CD14-positive monocyte (primary cell): ENCODE measurements around the gene SENP2. TPM values are rescaled to one million over a fixed set of nuclear protein-coding genes. Genes with fewer than 3 reads are reported as not detected.

Experiments
- DNase-seq, 3 donors: peaks; one replicate each; pipeline ENCODE4 v3.0.0-alpha.2; 2011 to 2022
- H2AFZ ChIP-seq: 2 replicates; pipeline ENCODE4 v1.6.0; 2012; ENCODE audit warnings: mild to moderate bottlenecking, low read depth, low read length, inconsistent platforms; ENCODE audit not compliant: insufficient read depth, poor library complexity, severe bottlenecking
- H3K27ac ChIP-seq, 2 donors: 1 replicate in 1 of 2; 2 replicates in 1 of 2; pipeline ENCODE4 v1.5.1; 2012 to 2013; ENCODE audit warnings: low read length in 2 of 2, control low read depth in 1 of 2, inconsistent platforms in 1 of 2, low read depth in 1 of 2, mild to moderate bottlenecking in 1 of 2
- H3K27me3 ChIP-seq, 2 donors: one replicate each; pipeline versions ENCODE4 v1.6.0 to v1.6.1; 2011 to 2013; ENCODE audit warnings: low read length in 2 of 2; ENCODE audit not compliant: control insufficient read depth in 2 of 2, insufficient read depth in 2 of 2
- H3K36me3 ChIP-seq, 2 donors: replicated peaks in 1 of 2; 1 replicate in 1 of 2; 2 replicates in 1 of 2; pipeline versions ENCODE4 v1.5.1 to v1.6.1; 2012 to 2013; ENCODE audit warnings: low read length in 2 of 2, control low read depth in 1 of 2, inconsistent platforms in 1 of 2, mild to moderate bottlenecking in 1 of 2; ENCODE audit not compliant: insufficient read depth in 2 of 2, control insufficient read depth in 1 of 2
- H3K4me1 ChIP-seq, 2 donors: 1 replicate in 1 of 2; 2 replicates in 1 of 2; pipeline versions ENCODE4 v1.5.1 to v1.6.1; 2012 to 2013; ENCODE audit warnings: low read length in 2 of 2, control low read depth in 1 of 2, inconsistent platforms in 1 of 2, mild to moderate bottlenecking in 1 of 2, moderate library complexity in 1 of 2; ENCODE audit not compliant: insufficient read depth in 2 of 2, control insufficient read depth in 1 of 2
- H3K4me2 ChIP-seq: replicated peaks from 2 replicates; pipeline ENCODE3; 2012; ENCODE audit warnings: low read length, moderate library complexity, mild to moderate bottlenecking; ENCODE audit not compliant: poor library complexity, severe bottlenecking; ENCODE audit errors: extremely low read depth
- H3K4me3 ChIP-seq, 3 experiments: fragments of 200-600 bp in 1 of 3; sonication (generic) in 1 of 3; replicated peaks in 1 of 3; 1 replicate in 2 of 3; 2 replicates in 1 of 3; pipeline ENCODE4 v1.5.1; 2011 to 2013; ENCODE audit warnings: low read length in 3 of 3, mild to moderate bottlenecking in 3 of 3, control low read depth in 2 of 3, low read depth in 2 of 3, inconsistent platforms in 1 of 3, moderate library complexity in 1 of 3
- H3K79me2 ChIP-seq: 2 replicates; pipeline ENCODE4 v1.6.0; 2012; ENCODE audit warnings: mild to moderate bottlenecking, control low read depth, inconsistent platforms, low read length, moderate library complexity; ENCODE audit not compliant: insufficient read depth
- H3K9ac ChIP-seq: 2 replicates; pipeline ENCODE4 v1.6.0; 2017; ENCODE audit warnings: low read length, mild to moderate bottlenecking; ENCODE audit not compliant: insufficient read depth, poor library complexity, severe bottlenecking
- H3K9me3 ChIP-seq, 2 donors: replicated peaks in 1 of 2; 1 replicate in 1 of 2; 2 replicates in 1 of 2; pipeline versions ENCODE4 v1.5.1 to v1.6.1; 2012 to 2013; ENCODE audit warnings: low read length in 2 of 2, control low read depth in 1 of 2; ENCODE audit not compliant: control insufficient read depth in 1 of 2, insufficient read depth in 1 of 2
- H4K20me1 ChIP-seq: 2 replicates; pipeline ENCODE4 v1.6.0; 2012; ENCODE audit warnings: mild to moderate bottlenecking, low read length, control low read depth, moderate library complexity; ENCODE audit not compliant: insufficient read depth
- H3K27ac Mint-ChIP-seq, 7 donors: one replicate each; pipeline ENCODE4 v1.8.0; 2020; ENCODE audit warnings: mild to moderate bottlenecking in 7 of 7, mixed read lengths in 7 of 7, moderate library complexity in 6 of 7, inconsistent platforms in 2 of 7
- H3K27me3 Mint-ChIP-seq, 3 donors: one replicate each; pipeline ENCODE4 v1.8.0; 2021 to 2022; ENCODE audit warnings: low read depth in 3 of 3, mild to moderate bottlenecking in 3 of 3, mixed read lengths in 3 of 3, moderate library complexity in 3 of 3, inconsistent platforms in 1 of 3
- H3K36me3 Mint-ChIP-seq, 2 donors: one replicate each; pipeline ENCODE4 v1.8.0; 2020; ENCODE audit warnings: mixed read lengths in 2 of 2, inconsistent platforms in 1 of 2, mild to moderate bottlenecking in 1 of 2
- H3K4me1 Mint-ChIP-seq: one replicate; pipeline ENCODE4 v1.8.0; 2020; ENCODE audit warnings: mild to moderate bottlenecking, mixed read lengths
- H3K4me3 Mint-ChIP-seq, 2 donors: one replicate each; pipeline ENCODE4 v1.8.0; 2020; ENCODE audit warnings: mild to moderate bottlenecking in 2 of 2, mixed read lengths in 2 of 2, moderate library complexity in 1 of 2
- H3K9me3 Mint-ChIP-seq, 7 donors: one replicate each; pipeline ENCODE4 v1.8.0; 2020 to 2022; ENCODE audit warnings: mixed read lengths in 7 of 7, mild to moderate bottlenecking in 6 of 7, moderate library complexity in 6 of 7, inconsistent platforms in 2 of 7
- CTCF ChIP-seq: fragments of 200-600 bp; IDR thresholded peaks from one replicate; pipeline ENCODE4 v1.8.0; 2022; ENCODE audit warnings: antibody characterized with exemption, mild to moderate bottlenecking
- WGBS: methylation state at CpG from one replicate; pipeline ENCODE4 v1.1.5; 2013; ENCODE audit warnings: missing lambda C conversion rate; ENCODE audit not compliant: insufficient coverage; 5-methylcytosine and 5-hydroxymethylcytosine counted together
- intact Hi-C, 2 donors: fragments of 100-400 bp; cut with micrococcal nuclease; formaldehyde crosslinking; loops; one replicate each; pipeline versions ENCODE4 v1.15.0 to v1.15.1; 2023
- polyA plus RNA-seq, 3 donors: library from polyadenylated mRNA; depleted of rRNA in 1 of 3; unstranded in 2 of 3; stranded (reverse) in 1 of 3; fragments of 300-500 nt in 2 of 3; fragments of >200 nt in 1 of 3; fragmentation: Illumina TruSeq in 2 of 3; gene quantifications; 1 replicate in 2 of 3; 2 replicates in 1 of 3; pipeline ENCODE4 v1.2.3, GENCODE V29; 2012 to 2021

The SENP2 gene
- polyA plus RNA-seq, 3 donors, result 7.1 to 21.0 (median 13.4) TPM

- Histone ChIP-seq H3K9ac (no peak overlapping the region), H3K4me2 (no peak overlapping the region), H3K9me3 (no peaks in the 10 kb centered on the region), H3K36me3 (peaks cover 6 to 16% of the 10 kb centered on the region in 2 donors), H4K20me1 (no peaks in the 10 kb centered on the region), H3K4me3 (no peak overlapping the region), H3K4me1 (peaks cover 13% of the 10 kb centered on the region in 2 donors), H2AFZ (no peak overlapping the region), H3K79me2 (no peaks in the 10 kb centered on the region), H3K27me3 (no peaks in the 10 kb centered on the region), H3K27ac (no peak overlapping the region)
- no peak for DNase-seq
- Mint-ChIP-seq H3K9me3 (no peaks in the 10 kb centered on the region), H3K27me3 (peaks cover 1 to 4% (median 2%) of the 10 kb centered on the region in 3 donors), H3K4me1 (peaks cover 21% of the 10 kb centered on the region), H3K36me3 (peaks cover 28 to 36% of the 10 kb centered on the region in 2 donors), H3K27ac (peak overlapping the region in 1 of 7 donors; percentile 30), H3K4me3 (peak overlapping the region in 1 of 2 donors; percentile 64)
- no peak for TF ChIP-seq CTCF
- 99% methylated on average over 12 of the region's 19 CpGs for WGBS
- intact Hi-C loops, result no loop called here
These were observed 61.2 kb downstream of the SENP2 start for GRCh38 chr3:185647134-185647879.

GRCh38 chr3:185647880-185648210, 61.8 kb downstream of the SENP2 start:
- H3K9me3 Mint-ChIP-seq, result no peaks in the 10 kb centered on the region
- no peaks in the 10 kb centered on the region for H3K79me2 ChIP-seq
- H3K27me3 Mint-ChIP-seq, result peaks cover 1 to 4% (median 2%) of the 10 kb centered on the region in 3 donors
- no peaks in the 10 kb centered on the region for H3K9me3 ChIP-seq
- intact Hi-C loops, result no loop called here
- H3K27ac Mint-ChIP-seq, result no peak overlapping the region
- peaks cover 21% of the 10 kb centered on the region for H3K4me1 Mint-ChIP-seq
- H3K9ac ChIP-seq, result no peak overlapping the region
- no peak for TF ChIP-seq CTCF
- H3K4me3 Mint-ChIP-seq, result no peak overlapping the region
- no peak overlapping the region for H3K27ac ChIP-seq
- DNase-seq, result no peak
- H3K4me2 ChIP-seq, result no peak overlapping the region
- WGBS, result 87% methylated on average over 2 of the region's 10 CpGs
- H3K4me3 ChIP-seq, result no peak overlapping the region
- H4K20me1 ChIP-seq, result no peaks in the 10 kb centered on the region
- H3K36me3 ChIP-seq, result peaks cover 9 to 19% of the 10 kb centered on the region in 2 donors
- peaks cover 28 to 41% of the 10 kb centered on the region in 2 donors for H3K36me3 Mint-ChIP-seq
- no peaks in the 10 kb centered on the region for H3K27me3 ChIP-seq
- H2AFZ ChIP-seq, result no peak overlapping the region
- peaks cover 13% of the 10 kb centered on the region in 2 donors for H3K4me1 ChIP-seq
